Pancreas (tissue), 10 donors: ENCODE measurements around the gene BTD. TPM values are rescaled to one million over a fixed set of nuclear protein-coding genes. Genes with fewer than 3 reads are reported as not detected.

ENCODE experiments used
- ATAC-seq, 4 donors: fragments of 200-7000 bp; cut with Tn5 transposase; one replicate each; pipeline versions ENCODE4 v1.8.0 to v1.9.1; 2020; ENCODE audit warnings: mild to moderate bottlenecking in 4 of 4, moderate library complexity in 4 of 4
- DNase-seq, 6 donors: peaks; one replicate each; pipeline ENCODE4 v3.0.0-alpha.2; 2020
- FAIRE-seq: peaks from 2 replicates; lab custom pipeline; 2012; peaks lifted over from hg19 to GRCh38; lab: Jason Lieb, UNC
- H3K27ac ChIP-seq, 4 donors: fragments of 200-600 bp; sonication (generic); 1 replicate in 3 of 4; 2 replicates in 1 of 4; pipeline versions ENCODE4 v1.5.0 to v1.8.0; 2020
- H3K27me3 ChIP-seq, 4 donors: fragments of 200-600 bp; one replicate each; pipeline ENCODE4 v1.8.0; 2021
- H3K36me3 ChIP-seq, 3 donors: fragments of 200-600 bp; sonication (generic) in 1 of 3; one replicate each; pipeline versions ENCODE4 v1.5.0 to v1.8.0; 2020 to 2021
- H3K4me1 ChIP-seq, 3 donors: fragments of 200-600 bp; one replicate each; pipeline ENCODE4 v1.8.0; 2021
- H3K4me3 ChIP-seq, 4 donors: fragments of 200-600 bp; sonication (generic) in 2 of 4; one replicate each; pipeline versions ENCODE4 v1.5.0 to v1.8.0; 2020 to 2021
- H3K9me3 ChIP-seq, 4 donors: fragments of 200-600 bp; one replicate each; pipeline ENCODE4 v1.8.0; 2021
- CTCF ChIP-seq, 4 donors: fragments of 200-600 bp; sonication (generic) in 3 of 4; IDR thresholded peaks; one replicate each; pipeline versions ENCODE4 v1.5.0 to v1.8.0; 2021; ENCODE audit warnings: antibody characterized with exemption in 4 of 4
- WGBS, 2 donors: extraction: QIAGEN DNeasy Blood & Tissue Kit; methylation state at CpG; one replicate each; pipeline ENCODE4 v1.1.7; 2013; 5-methylcytosine and 5-hydroxymethylcytosine counted together
- intact Hi-C, 3 donors: fragments of 100-400 bp; cut with DNase I; formaldehyde crosslinking; loops; one replicate each; pipeline versions ENCODE4 v1.11.1 to v1.14.2; 2022
- polyA plus RNA-seq, 2 donors: library from polyadenylated mRNA; stranded (reverse); fragments of 200-250 nt; gene quantifications; one replicate each; pipeline ENCODE4 v1.2.3, GENCODE V29; 2013
- total RNA-seq, 6 donors: library from RNA; stranded (reverse); fragmentation: NEBNext Ultra II Directional in 4 of 6; extraction: Animal tissue kit (Norgen Biotek cat#: 25700) in 4 of 6; gene quantifications; one replicate each; pipeline versions ENCODE4 v1.2.1 to v1.2.4, GENCODE V29; 2021 to 2023
- donor health status: healthy with polysubstance abuse.
- donor health status: DM: no; HTN: no; CAD: no; lungs with moderate emphysema.
- donor health status: DM: no; HTN: no; CAD: no.
- donor health status: control.
- donor health status: control.
- donor health status: Bipolar disorder and iron deficiency.
- donor health status: DM: yes; HTN: yes; CAD: no.
- donor health status: DM: no; HTN: no; CAD: no.
- donor health status: DM: no; HTN: no; CAD: no.
- donor health status: DM: yes; HTN: yes; CAD: no.

Gene BTD
- total and polyA plus RNA-seq, 8 donors: 6.2 to 22.0 (median 15.6) TPM

- no peak overlapping the region for H3K27ac ChIP-seq
- DNase-seq: no peak
- peaks cover 0 to 6% (median 0%) of the 10 kb centered on the region in 3 donors for H3K4me1 ChIP-seq
- no peak for ATAC-seq
- H3K36me3 ChIP-seq: peaks cover 0 to 3% (median 0%) of the 10 kb centered on the region in 3 donors
- no peaks in the 10 kb centered on the region for H3K9me3 ChIP-seq
- H3K4me3 ChIP-seq: no peak overlapping the region
- FAIRE-seq: no peak
- WGBS, 2 donors: 97 to 98% methylated on average over 5 of the region's 5 CpGs
- H3K27me3 ChIP-seq: no peaks in the 10 kb centered on the region
- TF ChIP-seq CTCF (IDR thresholded peaks at IDR 0.05): no peak
- intact Hi-C loops: no loop called here
Observed at GRCh38 chr3:15575446-15575845, 26.1 kb upstream of the BTD start.

GRCh38 chr3:15576475-15576874 is 25.1 kb upstream of the BTD start:
- ATAC-seq (no peak), FAIRE-seq (peak; percentile 5)
- 60 to 61% methylated on average over 3 of the region's 3 CpGs for WGBS, 2 donors

GRCh38 chr3:15578289-15578867 is 23.2 kb upstream of the BTD start:
- ATAC-seq (peak in 1 of 4 donors; percentile 25), FAIRE-seq (no peak), DNase-seq (no peak)
- WGBS, 2 donors: 52 to 63% methylated on average over 3 of the region's 3 CpGs
- Histone ChIP-seq H3K4me1 (peaks cover 0 to 4% (median 0%) of the 10 kb centered on the region in 3 donors), H3K9me3 (no peaks in the 10 kb centered on the region), H3K4me3 (no peak overlapping the region), H3K36me3 (peaks cover 0 to 20% (median 0%) of the 10 kb centered on the region in 3 donors), H3K27ac (no peak overlapping the region), H3K27me3 (no peaks in the 10 kb centered on the region)
- intact Hi-C loops: no loop called here
- TF ChIP-seq CTCF (IDR thresholded peaks at IDR 0.05): no peak

More at GRCh38 chr3:15576475-15576874, 25.1 kb upstream of the BTD start:
- TF ChIP-seq CTCF (IDR thresholded peaks at IDR 0.05): no peak
- H3K9me3 ChIP-seq: no peaks in the 10 kb centered on the region
- H3K27me3 ChIP-seq: no peaks in the 10 kb centered on the region
- no peak overlapping the region for H3K4me3 ChIP-seq
- no peak overlapping the region for H3K27ac ChIP-seq
- H3K4me1 ChIP-seq: peaks cover 0 to 6% (median 0%) of the 10 kb centered on the region in 3 donors
- DNase-seq: no peak
- peaks cover 0 to 13% (median 0%) of the 10 kb centered on the region in 3 donors for H3K36me3 ChIP-seq
- intact Hi-C loops: no loop called here

- H3K27ac ChIP-seq: no peak overlapping the region
- H3K9me3 ChIP-seq: no peaks in the 10 kb centered on the region
- intact Hi-C loops: no loop called here
- TF ChIP-seq CTCF (IDR thresholded peaks at IDR 0.05): no peak
- WGBS, 2 donors: 22 to 34% methylated on average over 2 of the region's 2 CpGs
- H3K27me3 ChIP-seq: no peaks in the 10 kb centered on the region
- H3K36me3 ChIP-seq: peaks cover 0 to 20% (median 0%) of the 10 kb centered on the region in 3 donors
- ATAC-seq (no peak), DNase-seq (no peak), FAIRE-seq (no peak)
- H3K4me3 ChIP-seq: no peak overlapping the region
- H3K4me1 ChIP-seq: peaks cover 0 to 4% (median 0%) of the 10 kb centered on the region in 3 donors
Observed at GRCh38 chr3:15579051-15579450, 22.5 kb upstream of the BTD start.
